ENCODE results near the gene PLCD3.

PLCD3 gene

DNA sequence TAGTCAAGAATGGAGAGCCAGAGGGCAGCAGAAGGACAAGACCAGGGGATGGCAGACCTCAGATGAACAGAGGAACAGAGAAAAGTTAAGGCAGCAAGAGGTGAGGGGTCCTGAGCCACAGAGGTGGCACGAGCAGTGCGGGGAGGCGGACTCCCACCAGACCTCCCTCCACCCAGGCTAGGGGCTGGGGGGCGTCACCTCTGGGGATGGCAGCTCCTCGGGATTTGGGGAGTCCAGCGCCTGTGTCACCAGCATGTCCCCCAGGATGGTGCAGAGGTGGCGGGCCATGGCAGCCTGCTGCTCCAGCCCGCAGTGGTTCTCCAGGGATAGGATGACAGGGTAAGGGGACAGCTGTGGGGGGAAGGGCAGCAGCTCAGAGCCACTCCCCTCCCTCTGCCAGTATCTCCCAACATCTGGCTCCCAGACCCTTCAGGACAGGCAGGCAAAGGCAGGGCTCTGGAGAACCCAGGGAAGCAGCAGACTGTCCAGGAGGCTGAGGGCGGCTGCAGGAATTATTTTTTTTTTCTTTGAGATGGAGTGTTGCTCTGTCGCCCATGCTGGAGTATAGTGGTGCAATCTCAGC lies 15.8 kb downstream of the PLCD3 start:
- no peak for DNase-seq

DNA sequence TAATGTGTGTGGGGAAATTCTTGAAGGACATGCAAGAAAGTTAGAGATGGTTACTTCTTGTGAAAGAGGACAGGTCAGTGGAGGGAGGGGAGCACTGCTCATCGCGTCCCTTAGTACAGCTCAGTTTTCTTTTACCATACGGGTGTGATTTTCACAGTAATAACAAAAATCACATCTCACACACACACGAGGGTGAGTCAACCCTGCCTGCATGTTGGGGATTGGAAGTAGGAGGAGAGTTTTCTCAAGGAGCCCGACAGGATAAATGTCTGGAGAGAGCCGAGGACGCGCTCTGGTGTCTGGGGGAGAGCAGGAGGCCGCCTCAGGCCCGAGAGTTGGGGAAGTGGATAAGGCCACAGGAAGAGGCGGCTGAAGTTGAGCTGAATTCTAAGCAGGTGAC lies 16.4 kb downstream of the PLCD3 start:
- DNase-seq, result no peak

DNA sequence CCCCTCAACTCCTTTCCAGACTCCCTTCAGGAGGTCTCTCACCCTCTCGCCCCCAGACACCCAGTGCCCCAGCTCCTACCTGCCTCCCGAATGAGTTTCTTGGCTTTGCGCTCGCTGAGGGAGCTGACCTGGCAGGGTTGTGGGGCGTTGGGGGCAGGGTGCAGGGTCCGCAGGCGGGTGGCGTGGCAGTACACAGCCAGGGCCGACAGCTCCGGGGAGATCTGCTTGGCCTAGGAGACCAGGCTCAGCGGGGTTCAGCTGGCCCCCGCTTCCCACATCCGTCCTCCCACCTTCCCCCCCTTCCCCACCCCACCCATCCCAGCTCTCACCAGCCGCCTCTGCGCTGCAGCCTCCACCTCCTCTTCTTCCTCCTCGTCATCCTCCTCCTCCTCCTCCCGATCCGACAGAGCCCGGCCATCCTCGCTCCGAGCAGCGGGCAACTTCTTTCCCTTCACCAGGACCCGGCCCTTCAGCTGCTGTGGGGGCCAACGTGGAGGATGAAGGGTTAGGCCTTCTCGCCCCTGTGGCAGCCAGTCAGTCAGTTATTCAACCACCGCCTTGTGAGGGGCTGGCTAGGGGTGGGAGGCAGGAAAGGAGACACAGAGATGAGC lies 17.2 kb downstream of the PLCD3 start:
- no peak for DNase-seq

DNA sequence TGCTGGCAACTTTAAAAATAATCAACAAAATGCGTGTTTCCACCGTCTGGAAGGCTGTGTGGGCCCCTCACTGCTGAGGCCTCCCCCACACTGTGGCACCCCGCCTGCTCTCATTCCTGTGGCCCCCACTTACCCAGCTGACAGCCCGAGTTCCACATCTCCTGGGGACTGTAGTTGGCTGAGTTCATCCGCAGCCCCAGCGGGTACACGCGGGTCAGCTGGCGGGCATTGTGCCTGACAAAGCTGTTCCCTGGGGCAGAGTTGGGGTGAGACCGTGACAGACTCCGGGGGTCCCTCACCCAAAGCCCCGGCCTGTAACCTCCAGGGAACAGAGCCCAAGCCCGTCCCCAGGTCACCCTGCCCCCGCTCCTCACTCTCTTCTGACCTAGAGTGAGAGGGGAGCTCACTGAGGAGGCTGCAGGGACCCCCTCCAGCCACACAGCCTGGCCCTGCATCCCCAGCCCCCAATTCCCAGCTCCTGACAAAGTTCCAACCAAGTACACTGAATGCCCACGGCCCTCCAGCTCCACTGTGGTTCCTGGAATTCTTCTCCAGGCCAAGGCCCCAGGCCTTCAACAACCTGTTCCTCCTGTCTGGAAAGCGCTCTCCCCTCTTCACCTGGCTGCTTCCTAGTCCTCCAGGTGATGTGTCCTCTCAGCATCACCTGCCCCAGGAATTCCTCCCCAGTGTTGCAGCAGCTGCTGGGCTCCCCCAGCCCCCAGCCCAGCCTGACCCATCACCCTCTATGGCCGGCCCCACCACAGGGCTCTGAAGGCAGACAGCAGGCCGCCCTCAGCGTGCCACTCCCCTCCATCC lies 18.0 kb downstream of the PLCD3 start:
- no peak for DNase-seq

DNA sequence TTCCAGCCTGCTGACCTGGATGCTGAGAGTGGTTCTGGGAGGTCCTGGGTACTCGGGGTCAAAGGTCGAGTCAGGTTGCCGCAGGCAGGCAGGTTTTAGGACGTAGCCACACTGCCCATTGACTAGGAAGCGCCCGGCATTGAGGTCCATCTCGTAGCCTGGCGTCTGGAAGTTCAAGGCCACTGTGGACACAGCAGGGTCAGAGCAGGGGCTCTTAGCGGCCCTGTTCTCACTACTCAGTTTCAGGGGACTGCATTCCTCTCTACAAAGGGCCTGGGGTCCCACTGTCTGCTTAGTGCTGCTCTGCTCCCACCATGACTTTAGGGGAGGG lies 18.9 kb downstream of the PLCD3 start:
- DNase-seq, result no peak

DNA sequence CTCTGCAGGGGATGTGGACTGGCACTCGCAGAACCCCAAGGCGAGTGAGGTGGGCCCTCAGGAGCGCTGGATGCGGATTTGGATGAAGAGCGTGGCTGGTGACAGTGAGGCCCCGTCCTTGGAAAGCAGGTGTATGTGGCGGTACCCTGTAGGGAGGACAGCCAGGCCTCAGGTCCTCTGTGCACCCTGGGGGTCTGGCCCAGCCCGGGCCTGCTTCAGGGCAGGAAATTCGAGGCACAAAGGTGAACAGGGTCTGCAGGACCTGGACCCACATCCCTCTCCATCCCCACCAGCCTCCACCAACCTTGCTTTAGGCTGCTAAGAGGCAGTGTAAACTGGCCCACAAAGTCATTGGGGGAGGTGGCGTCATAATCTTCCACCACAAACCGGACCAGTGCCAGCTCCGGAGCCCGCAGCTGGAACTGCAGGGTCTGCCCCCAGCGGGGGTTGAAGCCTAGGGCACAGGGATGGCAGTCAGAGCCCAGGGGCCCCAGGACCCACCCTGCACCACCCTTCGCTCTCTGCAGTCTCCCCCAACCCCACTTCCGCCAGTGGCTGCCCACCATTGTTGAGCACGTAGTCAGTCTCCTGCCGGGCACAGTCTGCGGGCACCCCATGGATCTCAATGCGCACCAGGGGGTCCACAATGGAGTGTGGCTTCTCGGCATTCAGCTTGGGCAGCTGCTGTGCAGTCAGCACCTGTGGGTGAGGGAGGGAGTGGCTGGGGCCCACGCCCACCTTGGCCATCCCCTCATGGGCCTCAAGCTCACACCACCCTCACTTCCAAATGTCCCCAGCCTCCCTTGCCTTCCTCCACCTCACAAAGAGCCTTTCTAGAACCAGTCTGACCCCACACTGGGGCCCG lies 19.5 kb downstream of the PLCD3 start:
- DNase-seq, result no peak

DNA sequence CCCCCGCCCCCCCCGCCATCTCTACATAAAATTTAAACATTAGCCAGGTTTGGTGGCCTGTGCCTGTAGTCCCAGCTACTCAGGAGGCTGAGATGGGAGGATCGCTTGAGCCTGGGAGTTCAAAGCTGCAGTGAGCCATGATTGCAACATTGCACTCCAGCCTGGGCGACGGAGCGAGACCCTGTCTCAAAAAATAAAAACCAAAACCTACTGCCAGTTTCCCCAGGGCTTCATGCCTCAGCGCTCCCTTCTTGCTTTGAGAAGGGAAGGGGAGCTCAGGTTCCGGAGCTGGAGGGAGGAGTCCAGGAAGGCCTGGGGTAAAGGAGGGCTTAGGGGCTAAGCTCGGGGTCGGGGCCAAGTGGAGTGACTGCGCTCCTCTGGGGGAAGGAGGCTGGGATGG lies 20.5 kb downstream of the PLCD3 start:
- no peak for DNase-seq

DNA sequence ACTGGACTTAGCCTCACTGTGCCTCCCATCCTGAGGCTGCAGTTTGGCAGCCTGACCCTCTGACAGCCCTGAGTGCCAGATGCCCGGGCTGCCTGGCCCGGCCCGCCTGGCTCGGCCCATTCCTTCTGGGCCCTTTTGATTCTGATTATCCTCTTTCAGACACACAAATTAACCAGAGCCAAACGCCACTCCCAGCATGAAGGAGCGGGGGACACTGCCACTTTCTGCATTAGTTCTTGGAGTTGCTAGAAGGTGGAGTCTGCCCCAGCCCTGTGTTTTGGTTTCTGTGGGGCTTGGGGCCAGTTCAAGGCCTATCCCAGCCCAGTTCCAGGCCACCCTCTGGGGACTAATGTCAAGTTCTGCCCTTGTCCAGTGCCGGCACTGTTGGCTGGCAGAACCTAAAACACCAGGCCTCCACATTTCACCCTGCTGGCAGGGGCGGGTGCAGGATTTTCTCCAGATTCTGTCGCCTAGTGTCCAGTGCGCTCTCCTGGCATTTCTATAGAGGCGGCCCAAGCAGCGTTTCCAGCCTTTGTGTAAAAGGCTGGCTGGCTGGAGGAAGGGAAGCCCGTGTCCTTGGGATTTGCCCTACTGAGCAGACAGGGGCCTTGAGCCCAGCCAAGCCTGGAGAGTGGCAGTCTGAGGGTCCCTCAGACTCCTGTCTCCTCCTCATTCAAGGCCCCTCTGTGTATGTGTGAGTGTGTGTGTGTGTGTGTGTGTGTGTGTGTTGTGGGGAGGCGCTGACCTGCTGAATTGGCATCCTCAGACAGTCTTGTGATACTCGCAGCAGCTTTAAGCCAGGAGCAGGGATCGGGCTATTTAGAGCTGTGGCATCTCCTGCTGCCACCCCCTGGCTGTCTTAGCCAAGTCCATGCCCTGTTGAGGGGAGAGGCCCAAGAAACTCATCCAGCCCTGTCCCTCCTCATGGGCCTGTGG lies 21.4 kb downstream of the PLCD3 start:
- no peak for DNase-seq

DNA sequence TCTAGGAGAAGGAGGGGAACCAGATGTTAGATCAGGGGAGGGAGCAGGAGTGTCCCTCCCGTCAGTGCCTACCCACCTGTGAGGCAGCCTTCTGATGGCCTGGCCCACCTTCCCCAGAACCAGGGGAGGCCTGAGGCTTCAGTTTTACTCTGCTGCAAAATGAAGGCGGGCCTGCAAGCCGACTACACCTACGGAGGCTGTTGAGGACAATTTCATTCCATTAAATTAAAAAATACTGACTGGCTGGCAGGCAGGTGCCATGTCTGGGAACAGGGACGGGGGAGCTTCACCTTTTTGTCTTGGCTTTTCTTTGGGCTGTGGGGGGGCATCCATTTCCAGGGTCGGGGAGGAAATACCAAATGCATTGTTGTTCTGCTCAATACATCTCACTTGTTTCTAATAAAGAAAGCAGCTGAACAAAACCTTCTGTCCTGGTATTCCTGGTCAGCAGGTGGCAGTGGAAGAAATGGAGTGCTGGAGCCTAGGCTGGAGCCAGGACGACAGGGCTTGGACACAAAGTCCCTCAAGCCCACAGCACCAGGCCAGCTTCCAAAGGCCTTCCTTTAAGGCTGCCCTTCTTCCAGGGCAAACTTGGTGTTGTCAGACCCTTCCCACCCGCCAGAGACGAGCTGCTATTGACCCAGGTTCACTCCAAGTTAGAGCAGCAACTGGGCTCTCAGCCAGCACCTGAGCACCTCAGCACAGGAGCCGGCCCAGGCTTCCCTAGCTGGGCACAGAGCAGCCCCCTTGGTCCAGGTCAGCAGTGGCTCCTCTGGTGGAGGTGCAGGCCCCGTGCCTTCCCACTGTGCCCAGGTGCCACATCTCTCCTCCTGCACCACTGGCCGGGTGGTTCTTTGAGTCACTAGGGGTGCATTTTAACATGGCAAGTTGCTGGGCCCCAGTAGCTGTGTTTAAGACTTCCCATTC lies 23.5 kb downstream of the PLCD3 start:
- no peak for DNase-seq

DNA sequence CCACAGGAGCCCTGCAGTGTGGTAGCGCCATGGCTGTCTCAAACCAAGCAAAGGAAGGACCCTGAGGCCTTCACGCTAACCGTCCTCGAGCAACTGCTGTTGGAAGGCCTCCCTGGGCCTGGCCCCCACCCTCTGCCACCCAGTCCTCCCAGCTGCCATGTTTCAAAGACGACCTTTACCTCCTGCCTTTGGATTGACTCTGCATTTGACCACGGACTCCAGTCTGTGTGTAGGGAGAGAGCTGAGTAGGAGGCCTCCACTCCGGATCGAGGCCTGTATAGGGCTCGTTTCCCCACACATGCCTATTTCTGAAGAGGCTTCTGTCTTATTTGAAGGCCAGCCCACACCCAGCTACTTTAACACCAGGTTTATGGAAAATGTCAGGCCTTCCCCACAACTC lies 24.3 kb downstream of the PLCD3 start:
- no peak for DNase-seq

DNA sequence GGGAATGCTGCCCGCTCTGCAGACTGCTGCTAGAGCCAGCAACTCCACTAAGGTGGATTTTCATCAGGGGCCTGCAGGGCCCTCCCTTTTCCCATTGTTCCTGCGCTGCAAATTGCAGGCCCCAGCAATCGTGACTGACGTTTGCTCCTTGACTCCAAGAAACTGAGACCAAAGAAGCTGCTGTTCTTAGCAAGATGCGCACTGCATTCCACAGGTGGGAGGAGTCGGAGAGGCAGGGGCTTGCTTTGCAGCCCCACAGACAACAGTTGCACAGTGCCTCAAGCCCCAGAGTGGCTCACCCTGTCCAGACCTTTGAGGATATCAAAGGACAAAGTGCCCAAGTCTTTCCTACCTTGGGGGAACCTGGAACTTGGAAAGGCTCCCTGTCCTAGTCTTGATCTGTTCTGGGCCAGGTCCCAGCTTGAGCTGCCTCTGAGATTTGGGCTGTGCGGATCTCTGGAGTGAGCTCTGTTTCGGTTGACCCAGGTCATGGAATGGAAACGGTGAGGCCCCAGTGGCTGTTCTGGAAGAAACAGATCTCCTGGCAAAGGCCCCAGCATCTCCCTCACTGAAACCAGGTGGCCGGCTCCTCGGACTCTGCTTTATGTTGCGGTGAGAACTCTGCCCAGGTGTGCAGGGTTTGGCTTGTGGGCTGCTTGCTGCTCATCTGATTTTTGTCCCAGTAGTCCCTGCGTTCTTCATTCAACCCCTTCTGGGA lies 24.9 kb downstream of the PLCD3 start:
- DNase-seq, result no peak

DNA sequence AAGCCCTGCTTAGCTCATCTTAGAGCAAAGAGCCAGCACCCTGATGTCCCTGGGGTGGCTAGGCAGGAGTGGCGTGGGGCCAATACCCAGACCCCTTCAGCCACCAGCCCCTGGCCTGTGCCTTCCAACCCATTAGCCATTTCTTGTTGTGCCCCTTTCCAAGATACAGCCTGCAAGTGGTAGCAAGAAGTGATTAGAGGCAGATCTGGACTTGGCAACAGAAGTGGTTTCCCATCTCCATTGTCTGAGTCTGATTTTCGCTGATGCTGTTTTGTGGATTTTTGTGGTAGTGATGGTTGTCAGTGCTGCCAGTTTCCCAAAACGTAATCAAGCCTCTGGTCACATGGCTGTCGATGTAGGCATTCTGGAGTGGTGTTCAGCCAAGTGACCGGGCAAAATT lies 25.7 kb downstream of the PLCD3 start:
- no peak for DNase-seq

DNA sequence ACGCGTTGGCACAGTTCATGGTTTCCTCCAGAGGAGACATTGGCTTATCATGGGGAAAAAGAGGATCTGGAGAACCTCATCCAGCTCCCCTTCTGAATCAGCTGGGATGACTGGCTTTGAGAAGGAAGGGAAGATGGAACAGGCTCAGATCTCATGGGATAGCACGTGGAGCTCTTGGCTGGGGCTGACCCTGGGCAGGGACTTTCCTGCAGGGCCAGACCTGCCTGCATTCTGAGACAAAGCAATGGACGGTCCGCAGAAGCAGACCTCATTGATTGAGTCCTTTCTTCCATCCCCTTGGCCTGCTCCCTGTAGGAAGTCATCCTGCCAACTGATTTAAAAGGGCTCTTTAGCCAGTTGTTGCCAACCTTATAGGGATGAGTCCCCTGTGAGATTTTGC lies 26.2 kb downstream of the PLCD3 start:
- DNase-seq, result no peak

DNA sequence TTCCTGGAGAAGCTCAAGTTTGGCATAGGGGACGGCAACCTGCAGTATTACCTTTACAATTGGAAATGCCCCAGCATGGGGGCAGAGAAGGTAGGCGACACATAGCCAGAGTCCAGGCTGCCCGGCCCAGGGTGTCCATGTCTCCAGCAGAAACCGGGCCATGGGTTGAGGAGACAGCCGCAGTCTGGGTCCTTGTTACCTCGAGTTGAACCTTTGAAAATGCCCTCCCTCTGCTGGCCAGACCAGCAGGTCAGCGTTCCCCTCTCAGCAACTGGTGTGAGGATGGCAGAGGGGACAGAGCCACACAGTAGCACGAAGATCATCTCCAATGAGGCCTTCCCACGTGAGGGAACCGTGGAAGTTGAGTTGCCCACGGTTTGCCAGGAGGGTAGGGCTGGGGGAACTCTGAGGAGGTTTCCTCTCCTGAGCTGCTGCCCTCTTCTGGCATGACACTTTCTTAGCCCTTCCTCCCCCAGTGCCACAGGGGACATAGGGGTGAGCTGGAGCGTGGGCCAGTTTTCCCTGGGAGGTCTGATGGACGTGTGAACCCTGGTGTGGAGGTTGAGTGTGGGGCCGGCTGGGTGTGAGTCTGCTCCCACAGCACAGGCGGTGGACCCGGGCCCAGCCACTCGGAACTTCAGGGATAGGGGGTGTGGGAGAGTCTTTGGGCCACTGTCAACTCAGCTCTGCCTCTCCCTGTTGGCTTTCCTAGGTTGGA lies 27.2 kb downstream of the PLCD3 start:
- no peak for DNase-seq

DNA sequence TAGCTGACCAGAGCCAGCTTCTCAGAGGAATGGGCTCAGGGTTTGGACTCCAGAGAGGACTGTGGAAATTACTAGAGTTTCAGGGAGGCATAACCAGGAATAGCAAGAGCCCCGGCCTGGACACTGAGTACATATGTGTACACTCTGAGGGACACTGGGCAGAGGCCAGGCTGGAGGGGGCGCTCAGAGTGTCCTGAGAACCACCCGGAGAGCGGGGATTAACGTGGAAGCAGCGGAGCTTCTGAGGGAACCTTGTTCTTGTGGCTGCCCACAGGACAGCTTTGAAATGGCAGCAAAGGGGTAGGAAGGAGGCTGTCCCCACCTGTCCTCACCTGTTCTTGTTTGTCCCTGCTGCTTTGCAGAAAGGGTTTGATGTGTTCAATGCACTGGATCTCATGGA lies 27.8 kb downstream of the PLCD3 start:
- DNase-seq, result no peak

DNA sequence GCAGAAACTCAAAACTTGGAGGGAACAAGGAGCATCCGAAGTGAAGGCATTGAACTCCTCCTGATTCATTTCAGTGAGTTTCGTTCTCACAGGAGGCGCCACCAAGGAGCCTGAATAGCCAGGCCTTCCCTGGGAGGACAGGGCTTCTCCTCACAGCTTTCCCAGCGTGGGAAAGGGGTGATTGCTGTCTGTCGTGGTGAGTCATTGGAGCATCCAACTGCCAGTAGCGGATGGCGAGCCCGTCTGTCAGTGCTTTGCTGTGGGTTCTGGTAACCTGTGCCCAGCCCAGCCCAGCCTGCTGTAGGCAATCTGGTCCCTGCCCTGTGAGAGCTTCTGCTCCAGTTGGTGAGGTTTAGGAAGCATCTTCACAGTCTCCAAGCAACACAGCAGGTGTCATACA lies 28.3 kb downstream of the PLCD3 start:
- DNase-seq, result no peak

DNA sequence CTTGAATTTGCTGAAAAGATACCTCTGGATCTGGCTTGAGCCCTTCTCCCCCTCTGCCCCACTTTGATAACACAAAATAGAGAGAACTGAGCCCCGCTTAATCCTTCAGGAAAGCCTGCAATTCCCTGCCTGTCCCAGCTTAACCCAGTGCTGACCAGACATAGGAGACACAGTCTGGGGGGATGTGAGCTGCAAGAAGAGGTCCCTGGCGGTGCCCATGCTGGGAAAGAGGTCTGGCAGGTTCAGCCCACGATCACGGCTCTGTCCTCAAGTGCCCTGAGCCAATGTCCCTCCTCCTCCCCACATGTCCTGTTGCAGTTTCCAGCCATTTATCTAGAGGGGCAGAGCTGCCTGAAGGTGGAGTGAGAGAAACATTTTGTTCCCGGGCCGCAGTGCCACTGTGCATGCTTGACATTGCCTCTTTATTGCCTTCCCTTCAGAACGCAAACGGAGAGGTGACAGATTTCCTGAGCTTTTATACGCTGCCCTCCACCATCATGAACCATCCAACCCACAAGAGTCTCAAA lies 29.0 kb downstream of the PLCD3 start:
- DNase-seq, result no peak

DNA sequence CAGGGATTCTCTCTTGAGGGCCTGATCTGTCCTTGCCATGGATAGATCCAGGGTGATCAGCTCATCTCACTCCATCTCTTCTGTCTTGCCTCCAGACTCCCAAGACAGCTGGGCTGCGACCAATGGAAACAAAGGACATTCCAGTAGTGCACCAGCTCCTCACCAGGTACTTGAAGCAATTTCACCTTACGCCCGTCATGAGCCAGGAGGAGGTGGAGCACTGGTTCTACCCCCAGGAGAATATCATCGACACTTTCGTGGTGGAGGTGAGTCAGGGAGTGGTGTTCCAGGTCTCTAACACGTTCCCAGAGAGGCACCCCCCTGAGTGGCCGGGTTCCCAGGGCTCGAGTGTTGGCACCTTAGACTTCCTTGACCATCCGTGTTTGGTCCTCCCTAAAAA lies 29.5 kb downstream of the PLCD3 start:
- DNase-seq, result no peak
